Activated CD4-positive, alpha-beta T cell treated with anti-CD3 and anti-CD28 coated beads for 36 hours (primary cell): ENCODE measurements around the gene ZNHIT2. TPM values are rescaled to one million over a fixed set of nuclear protein-coding genes. Genes with fewer than 3 reads are reported as not detected.
"Not testable (repeated sequence)": the region's sequence is repeated elsewhere in the genome, so short reads cannot be mapped to it uniquely, and the experiment has no call there.

ENCODE experiments used
- ATAC-seq: fragments of 200-7000 bp; cut with Tn5 transposase; one replicate; pipeline ENCODE4 v1.10.0; 2021; ENCODE audit warnings: mild to moderate bottlenecking, moderate library complexity
- CTCF ChIA-PET: fragments of 350-600 bp; sonication (Branson Sonifier 250); formaldehyde crosslinking; loops from one replicate; lab custom pipeline; 2021; ENCODE audit warnings: antibody characterized with exemption; lab: Charles Lee
- POLR2A ChIA-PET: fragments of 350-600 bp; sonication (Branson Sonifier 250); formaldehyde crosslinking; loops from one replicate; lab custom pipeline; 2021; ENCODE audit warnings: antibody characterized with exemption, inconsistent platforms; lab: Charles Lee
- DNase-seq: peaks from one replicate; pipeline ENCODE4 v3.0.0-alpha.2; 2020
- H3K27ac Mint-ChIP-seq: one replicate; pipeline ENCODE4 v1.8.0; 2021; ENCODE audit warnings: mixed read lengths
- H3K27me3 Mint-ChIP-seq: one replicate; pipeline ENCODE4 v1.8.0; 2021; ENCODE audit warnings: mixed read lengths
- H3K36me3 Mint-ChIP-seq: one replicate; pipeline ENCODE4 v1.8.0; 2021; ENCODE audit warnings: low read depth, mixed read lengths
- H3K4me1 Mint-ChIP-seq: one replicate; pipeline ENCODE4 v1.8.0; 2021; ENCODE audit warnings: mixed read lengths
- H3K4me3 Mint-ChIP-seq: one replicate; pipeline ENCODE4 v1.8.0; 2021; ENCODE audit warnings: mild to moderate bottlenecking, moderate library complexity, mixed read lengths
- H3K9me3 Mint-ChIP-seq: one replicate; pipeline ENCODE4 v1.8.0; 2021; ENCODE audit warnings: low read depth, mixed read lengths
- intact Hi-C, 2 experiments: fragments of 100-400 bp; cut with DNase I in 1 of 2; cut with micrococcal nuclease in 1 of 2; formaldehyde crosslinking; loops; one replicate each; pipeline versions ENCODE4 v1.14.2 to v1.15.1; 2022 to 2024; cut with DNase I, micrococcal nuclease
- total RNA-seq, 2 experiments: library from RNA; stranded (reverse); gene quantifications; one replicate each; pipeline ENCODE4 v1.2.3, GENCODE V29; 2021

Gene ZNHIT2
- total RNA-seq, 2 experiments from 2014 or later = 7.1 to 9.7 TPM

- Mint-ChIP-seq H3K9me3 (no peaks in the 10 kb centered on the region), H3K36me3 (no peaks in the 10 kb centered on the region), H3K4me1 (peaks cover 6% of the 10 kb centered on the region), H3K27ac (no peak overlapping the region), H3K4me3 (no peak overlapping the region), H3K27me3 (no peaks in the 10 kb centered on the region)
- DNase-seq (no peak), ATAC-seq (no peak)
- POLR2A ChIA-PET = no interaction called here
- CTCF ChIA-PET = interaction anchor here (0.5 kb wide), 1 partner anchor 284 kb away, joined by 3 read pairs; no protein-coding TSS in a partner anchor
- intact Hi-C loops = no loop called here
Observed at GRCh38 chr11:65151331-65151899, 33.9 kb upstream of the ZNHIT2 start.

DNA sequence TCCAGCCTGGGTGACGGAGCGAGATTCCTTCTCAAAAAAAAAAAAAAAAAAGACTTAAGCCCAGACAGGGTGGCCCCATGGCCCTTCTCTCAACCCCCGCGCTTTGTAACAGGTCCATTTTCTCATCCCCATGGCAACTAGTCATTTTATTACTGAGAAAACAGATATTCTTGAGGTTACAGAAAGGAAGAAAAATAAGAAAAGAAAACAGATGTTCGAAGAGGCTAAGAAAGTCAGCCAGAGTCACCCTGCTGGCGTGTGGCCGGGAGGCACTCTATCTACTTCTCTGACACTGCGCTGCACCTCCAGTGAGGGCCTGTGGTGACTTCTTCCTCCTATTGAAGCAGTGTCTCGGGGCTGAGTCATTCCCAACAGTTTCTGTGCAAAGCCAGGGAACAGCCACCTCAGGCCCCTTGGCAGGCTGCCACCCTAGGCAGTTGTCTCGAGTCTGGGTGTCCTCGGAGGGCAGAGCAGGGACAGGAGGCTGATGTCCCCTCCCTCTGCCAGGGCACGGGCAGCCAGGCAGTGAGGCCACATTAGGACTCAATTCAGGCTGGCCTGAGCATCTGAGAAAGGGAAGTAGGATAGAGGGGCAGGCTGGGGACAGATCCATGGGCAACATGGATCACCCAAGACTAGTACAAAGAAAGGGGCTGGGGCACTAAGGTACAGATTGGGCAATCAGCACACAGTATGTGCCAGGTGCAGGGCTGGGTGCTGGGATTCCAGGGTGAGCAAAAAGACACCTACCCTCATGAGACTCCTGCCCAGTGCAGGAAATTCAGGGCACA, 33.2 kb upstream of the ZNHIT2 start:
- Mint-ChIP-seq H3K27ac (no peak overlapping the region), H3K27me3 (no peaks in the 10 kb centered on the region), H3K9me3 (no peaks in the 10 kb centered on the region), H3K36me3 (no peaks in the 10 kb centered on the region), H3K4me1 (peaks cover 6% of the 10 kb centered on the region), H3K4me3 (no peak overlapping the region)
- ChIA-PET POLR2A (no interaction called here), CTCF (no interaction called here)
- ATAC-seq (peak; percentile 95), DNase-seq (peak; percentile 69)
- intact Hi-C loops = no loop called here

- POLR2A ChIA-PET, H3K36me3 Mint-ChIP-seq, intact Hi-C loops, H3K4me1 Mint-ChIP-seq, H3K4me3 Mint-ChIP-seq, ATAC-seq, DNase-seq, H3K27ac Mint-ChIP-seq, H3K9me3 Mint-ChIP-seq, H3K27me3 Mint-ChIP-seq: not testable (repeated sequence)
- CTCF ChIA-PET = interaction anchor here (1.1 kb wide), 1 partner anchor 75 kb away, joined by 3 read pairs; no protein-coding TSS in a partner anchor
Observed at GRCh38 chr11:65150131-65150508, 32.6 kb upstream of the ZNHIT2 start.

- H3K27ac Mint-ChIP-seq = no peak overlapping the region
- no peaks in the 10 kb centered on the region for H3K36me3 Mint-ChIP-seq
- ChIA-PET POLR2A (interaction anchor here (0.7 kb wide), 2 partner anchors 55 to 96 kb away, joined by 3 to 4 read pairs; no protein-coding TSS in a partner anchor), CTCF (interaction anchor here (1.1 kb wide), 1 partner anchor 25 kb away, joined by 3 read pairs; no protein-coding TSS in a partner anchor)
- intact Hi-C loops = no loop called here
- H3K4me1 Mint-ChIP-seq = peaks cover 6% of the 10 kb centered on the region
- no peaks in the 10 kb centered on the region for H3K9me3 Mint-ChIP-seq
- no peak for ATAC-seq
- H3K4me3 Mint-ChIP-seq = no peak overlapping the region
- no peaks in the 10 kb centered on the region for H3K27me3 Mint-ChIP-seq
- no peak for DNase-seq
Observed at GRCh38 chr11:65148657-65149056, 31.2 kb upstream of the ZNHIT2 start.

DNA sequence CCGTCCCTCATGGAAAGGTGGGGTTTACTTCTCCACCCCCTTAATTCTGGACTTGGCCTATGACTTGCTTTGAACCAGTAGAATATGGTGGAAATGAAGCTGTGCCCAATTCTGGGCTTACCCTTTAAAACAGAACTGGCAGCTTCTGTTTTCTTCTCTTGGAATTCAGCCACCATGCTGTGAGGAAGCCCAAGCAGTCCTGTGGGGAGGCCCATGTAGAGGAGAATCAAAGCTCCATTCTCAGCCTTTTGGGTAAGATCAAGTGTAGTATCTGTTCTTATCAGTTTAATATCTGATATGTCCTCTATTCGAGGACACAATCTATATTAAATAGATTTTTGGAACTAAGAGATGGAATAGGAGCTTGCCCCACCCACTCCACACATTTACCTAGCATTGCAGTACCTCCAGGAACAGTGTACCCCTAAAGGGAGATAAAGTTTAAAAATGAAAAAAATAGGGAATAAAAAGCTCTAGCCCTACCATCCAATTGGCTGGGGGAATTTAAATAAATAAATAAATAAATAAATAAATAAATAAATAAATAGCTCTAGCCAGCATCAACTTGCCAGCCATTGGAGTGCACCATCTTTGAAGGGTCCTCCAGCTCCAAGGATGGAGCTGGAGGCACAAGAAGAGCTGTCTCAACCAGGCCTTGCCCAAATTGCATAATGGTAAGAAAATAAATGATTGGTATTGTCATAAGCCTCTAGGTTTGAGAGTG, 30.0 kb upstream of the ZNHIT2 start:
- H3K4me3 Mint-ChIP-seq = no peak overlapping the region
- no peaks in the 10 kb centered on the region for H3K9me3 Mint-ChIP-seq

GRCh38 chr11:65141896-65142494, 24.5 kb upstream of the ZNHIT2 start:
- no peaks in the 10 kb centered on the region for H3K36me3 Mint-ChIP-seq
- no peaks in the 10 kb centered on the region for H3K9me3 Mint-ChIP-seq
- H3K27ac Mint-ChIP-seq = no peak overlapping the region
- POLR2A ChIA-PET = no interaction called here
- no peak overlapping the region for H3K4me3 Mint-ChIP-seq
- ATAC-seq (no peak), DNase-seq (no peak)
- intact Hi-C loops = no loop called here
- no peaks in the 10 kb centered on the region for H3K27me3 Mint-ChIP-seq
- CTCF ChIA-PET = no interaction called here
- H3K4me1 Mint-ChIP-seq = no peaks in the 10 kb centered on the region

More for the DNA sequence above, 30.0 kb upstream of the ZNHIT2 start:
- ATAC-seq = no peak
- intact Hi-C loops = no loop called here
- Mint-ChIP-seq H3K4me1 (peaks cover 6% of the 10 kb centered on the region), H3K36me3 (no peaks in the 10 kb centered on the region), H3K27ac (no peak overlapping the region), H3K27me3 (no peaks in the 10 kb centered on the region)
- POLR2A ChIA-PET = no interaction called here
- DNase-seq = no peak
- CTCF ChIA-PET = interaction anchor here (0.5 to 1.1 kb wide), 4 partner anchors 10 to 699 kb away, joined by 3 to 4 read pairs (median 3); no protein-coding TSS in a partner anchor

DNA sequence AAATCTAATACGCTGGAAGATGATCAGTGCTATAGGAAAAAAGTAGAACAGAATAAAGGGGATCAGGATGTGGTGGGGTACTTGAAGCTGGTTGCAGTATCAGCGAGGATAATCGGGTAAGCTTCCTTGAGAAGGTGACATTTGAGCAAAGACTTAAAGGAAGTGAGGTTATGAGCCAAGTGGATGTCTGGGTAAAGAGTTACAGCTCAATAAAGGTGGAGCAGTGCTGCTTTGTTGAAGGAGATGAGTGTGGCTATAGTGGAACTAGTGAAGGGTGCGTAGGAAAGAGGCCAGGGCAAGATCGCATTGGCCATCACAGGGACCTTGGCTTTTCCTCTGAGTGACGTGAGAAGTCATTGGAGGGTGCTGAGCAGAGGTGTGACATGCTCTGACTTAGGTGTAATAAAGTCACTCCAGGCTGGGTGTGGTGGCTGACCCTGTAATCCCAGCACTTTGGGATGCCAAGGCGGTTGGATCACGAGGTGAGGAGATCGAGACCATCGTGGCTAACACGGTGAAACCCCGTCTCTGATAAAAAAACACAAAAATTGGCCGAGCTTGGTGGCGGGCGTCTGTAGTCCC, 19.1 kb upstream of the ZNHIT2 start:
- peaks cover 6% of the 10 kb centered on the region for H3K36me3 Mint-ChIP-seq
- H3K4me3 Mint-ChIP-seq = peak overlapping the region; percentile 97
- H3K4me1 Mint-ChIP-seq = peaks cover 24% of the 10 kb centered on the region
- ATAC-seq = no peak
- CTCF ChIA-PET = interaction anchor here (0.6 to 2.5 kb wide), 4 partner anchors 11 to 195 kb away, joined by 3 to 15 read pairs (median 4); partner anchors contain the start of genes FAU and MRPL49
- DNase-seq = no peak
- POLR2A ChIA-PET = interaction anchor here (0.6 to 2.4 kb wide), 7 partner anchors 15 to 1158 kb away, joined by 3 to 19 read pairs (median 3); partner anchors contain the start of genes FAU, MRPL49, POLA2 and ZNHIT2
- peak overlapping the region; percentile 89 for H3K27ac Mint-ChIP-seq
- no peaks in the 10 kb centered on the region for H3K9me3 Mint-ChIP-seq
- H3K27me3 Mint-ChIP-seq = no peaks in the 10 kb centered on the region
- intact Hi-C loops = no loop called here

DNA sequence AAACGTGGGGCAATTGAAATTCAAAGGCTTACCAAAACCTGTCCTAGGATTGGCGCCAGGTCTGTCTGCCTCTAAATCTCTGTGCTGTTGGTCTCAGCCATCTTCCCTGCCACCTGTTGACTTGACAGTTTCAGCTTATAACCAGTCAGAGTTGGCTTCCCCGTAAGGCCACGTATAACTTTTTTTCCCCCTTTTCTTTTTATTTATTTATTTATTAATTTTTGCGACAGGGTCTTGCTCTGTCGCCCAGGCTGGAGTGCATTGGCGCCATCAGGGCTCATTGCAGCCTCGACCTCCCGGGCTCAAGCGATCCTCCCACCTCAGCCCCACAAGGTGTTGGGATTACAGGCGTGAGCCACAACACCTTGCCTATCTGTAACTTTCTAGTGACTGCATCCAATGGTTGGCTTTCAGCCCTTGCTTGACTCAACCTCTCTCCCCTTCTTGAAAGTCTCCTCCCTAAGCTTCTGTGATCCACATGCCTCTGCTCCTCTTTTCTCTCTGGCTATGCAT, 18.2 kb upstream of the ZNHIT2 start:
- ChIA-PET CTCF (interaction anchor here (0.6 to 2.6 kb wide), 19 partner anchors 8 to 447 kb away, joined by 3 to 15 read pairs (median 4); partner anchors contain the start of genes ARL2, CAPN1, FAU and MRPL49), POLR2A (interaction anchor here (0.6 to 3.2 kb wide), 11 partner anchors 14 to 286 kb away, joined by 3 to 19 read pairs (median 4); partner anchors contain the start of genes CAPN1, DPF2, FAU and MRPL49)
- Mint-ChIP-seq H3K9me3 (no peaks in the 10 kb centered on the region), H3K27ac (peak overlapping the region; percentile 97), H3K4me3 (peak overlapping the region; percentile 97), H3K4me1 (peaks cover 27% of the 10 kb centered on the region), H3K36me3 (peaks cover 12% of the 10 kb centered on the region), H3K27me3 (no peaks in the 10 kb centered on the region)
- intact Hi-C loops = loop anchor here (1.0 to 2.0 kb wide), 7 partner anchors 45 to 357 kb away; partner anchors contain the start of genes CAPN1 (in 2 of the 2), ATG2A (in 1 of the 2), POLA2 (in 1 of the 2) and SAC3D1 (in 1 of the 2)
- DNase-seq (no peak), ATAC-seq (no peak)

DNA sequence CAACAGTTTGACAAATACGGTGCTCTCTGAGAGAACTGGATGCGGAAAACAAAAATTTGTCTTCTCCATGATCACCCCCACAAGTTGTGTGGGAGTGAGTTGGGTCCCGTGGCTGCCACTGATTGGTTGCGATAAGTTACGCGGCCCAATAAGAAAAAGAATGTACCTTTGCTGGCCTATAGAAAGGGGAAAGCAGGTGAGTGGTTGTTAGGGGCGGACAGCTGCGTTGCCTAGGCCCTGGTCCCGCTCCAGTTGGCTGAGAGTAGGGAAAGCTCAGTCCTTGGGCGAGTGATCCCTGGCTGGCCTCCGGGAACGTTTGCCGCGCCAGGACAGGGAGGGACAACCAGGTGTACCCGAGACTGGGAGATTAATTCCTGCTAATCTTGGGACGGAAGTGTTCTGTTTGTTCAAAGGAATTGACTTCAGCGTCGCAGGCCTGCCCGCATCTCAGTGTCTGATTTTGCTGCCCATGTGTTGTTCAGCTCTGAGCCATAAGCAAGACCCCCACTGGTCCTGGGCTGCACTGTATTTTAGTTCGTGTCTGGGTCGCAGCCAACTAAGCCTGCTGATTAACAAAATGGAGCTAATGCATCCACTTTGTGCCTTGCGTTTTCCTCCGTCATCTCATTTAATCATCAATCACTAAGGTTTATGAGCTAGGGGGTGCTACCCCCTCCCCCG, 17.6 kb upstream of the ZNHIT2 start:
- ChIA-PET POLR2A (interaction anchor here (0.6 to 3.2 kb wide), 12 partner anchors 13 to 743 kb away, joined by 3 to 19 read pairs (median 4); partner anchors contain the start of genes CAPN1, DPF2, FAU and MRPL49), CTCF (interaction anchor here (0.5 to 2.6 kb wide), 19 partner anchors 9 to 446 kb away, joined by 3 to 15 read pairs (median 4); partner anchors contain the start of genes ARL2, CAPN1, FAU and MRPL49)
- H3K9me3 Mint-ChIP-seq = no peaks in the 10 kb centered on the region
- H3K4me1 Mint-ChIP-seq = peaks cover 27% of the 10 kb centered on the region
- H3K4me3 Mint-ChIP-seq = peak overlapping the region; percentile 97
- H3K27me3 Mint-ChIP-seq = no peaks in the 10 kb centered on the region
- H3K36me3 Mint-ChIP-seq = peaks cover 12% of the 10 kb centered on the region
- ATAC-seq (peak; percentile 91), DNase-seq (peak; percentile 90)
- H3K27ac Mint-ChIP-seq = peak overlapping the region; percentile 97
- intact Hi-C loops = loop anchor here (1.0 to 2.0 kb wide), 14 partner anchors 13 to 435 kb away; partner anchors contain the start of genes CAPN1 (in 2 of the 2), FAU (in 2 of the 2), MRPL49 (in 2 of the 2) and SAC3D1 (in 2 of the 2)
